Neuronal stem cell (in vitro differentiated cells): ENCODE data around the gene TMC1.

Experiments
- DNase-seq: peaks from one replicate; pipeline ENCODE4 v3.0.0-alpha.2; 2013; ENCODE audit warnings: low spot score
- H2AFZ ChIP-seq: one replicate; pipeline ENCODE4 v1.6.1; 2013; ENCODE audit warnings: mild to moderate bottlenecking, low read length, inconsistent platforms
- H2AK5ac ChIP-seq: 2 replicates; pipeline ENCODE4 v1.6.1; 2013; ENCODE audit warnings: low read depth, mild to moderate bottlenecking, inconsistent platforms, low read length, moderate library complexity, mixed read lengths
- H2BK120ac ChIP-seq: 2 replicates; pipeline ENCODE4 v1.6.1; 2013; ENCODE audit warnings: low read depth, mild to moderate bottlenecking, inconsistent platforms, low read length, moderate library complexity, mixed read lengths
- H2BK12ac ChIP-seq: one replicate; pipeline ENCODE4 v1.6.1; 2013; ENCODE audit warnings: low read length, inconsistent platforms
- H2BK15ac ChIP-seq: 2 replicates; pipeline ENCODE4 v1.6.1; 2013; ENCODE audit warnings: mild to moderate bottlenecking, low read length, inconsistent platforms, mixed read lengths
- H2BK5ac ChIP-seq: one replicate; pipeline ENCODE4 v1.6.1; 2013; ENCODE audit warnings: inconsistent platforms, mild to moderate bottlenecking, low read length, moderate library complexity
- H3K14ac ChIP-seq: one replicate; pipeline ENCODE4 v1.6.1; 2013; ENCODE audit warnings: low read length, inconsistent platforms
- H3K18ac ChIP-seq: 2 replicates; pipeline ENCODE4 v1.6.1; 2013; ENCODE audit warnings: low read length, inconsistent platforms
- H3K23ac ChIP-seq: 2 replicates; pipeline ENCODE4 v1.6.1; 2013; ENCODE audit warnings: low read depth, mild to moderate bottlenecking, mixed read lengths, low read length, inconsistent platforms; ENCODE audit not compliant: poor library complexity
- H3K27ac ChIP-seq: replicated peaks from 3 replicates; pipeline ENCODE4 v1.5.1; 2013; ENCODE audit warnings: low read length, inconsistent platforms
- H3K27me3 ChIP-seq, 3 experiments: 2 replicates each; pipeline ENCODE4 v1.6.1; 2013; ENCODE audit warnings: low read length in 3 of 3, mild to moderate bottlenecking in 2 of 3, inconsistent platforms in 1 of 3, low read depth in 1 of 3, mixed read lengths in 1 of 3, moderate library complexity in 1 of 3; ENCODE audit not compliant: control insufficient read depth in 3 of 3, insufficient read depth in 3 of 3
- H3K36me3 ChIP-seq, 2 donors: replicated peaks in 1 of 2; 2 replicates each; pipeline ENCODE4 v1.6.1; 2013; ENCODE audit warnings: low read length in 2 of 2; ENCODE audit not compliant: control insufficient read depth in 2 of 2, insufficient read depth in 2 of 2
- H3K4ac ChIP-seq: 2 replicates; pipeline ENCODE4 v1.6.1; 2013; ENCODE audit warnings: inconsistent platforms, mild to moderate bottlenecking, low read length, moderate library complexity
- H3K4me1 ChIP-seq, 2 donors: 1 replicate in 1 of 2; 2 replicates in 1 of 2; pipeline ENCODE4 v1.6.1; 2013; ENCODE audit warnings: low read length in 2 of 2, low read depth in 1 of 2; ENCODE audit not compliant: control insufficient read depth in 2 of 2, insufficient read depth in 1 of 2
- H3K4me2 ChIP-seq: one replicate; pipeline ENCODE4 v1.6.1; 2013; ENCODE audit warnings: mild to moderate bottlenecking, low read length, inconsistent platforms; ENCODE audit not compliant: insufficient read depth, poor library complexity, severe bottlenecking
- H3K4me3 ChIP-seq, 2 donors: 2 replicates each; pipeline ENCODE4 v1.5.1; 2013; ENCODE audit warnings: low read length in 2 of 2, mild to moderate bottlenecking in 2 of 2, inconsistent platforms in 1 of 2, moderate library complexity in 1 of 2
- H3K79me1 ChIP-seq: one replicate; pipeline ENCODE4 v1.6.1; 2013; ENCODE audit warnings: low read depth, mild to moderate bottlenecking, inconsistent platforms, low read length, moderate library complexity
- H3K9ac ChIP-seq: one replicate; pipeline ENCODE4 v1.6.1; 2013; ENCODE audit warnings: mild to moderate bottlenecking, low read depth, low read length, inconsistent platforms; ENCODE audit not compliant: poor library complexity
- H3K9me3 ChIP-seq, 2 donors: replicated peaks in 1 of 2; 2 replicates each; pipeline versions ENCODE3 to v1.6.1; 2013; ENCODE audit warnings: low read length in 2 of 2, mild to moderate bottlenecking in 2 of 2, inconsistent platforms in 1 of 2, low read depth in 1 of 2, mixed read lengths in 1 of 2, moderate library complexity in 1 of 2; ENCODE audit not compliant: control insufficient read depth in 2 of 2, insufficient read depth in 1 of 2
- H4K8ac ChIP-seq: one replicate; pipeline ENCODE4 v1.6.1; 2013; ENCODE audit warnings: low read depth, mild to moderate bottlenecking, inconsistent platforms, low read length, moderate library complexity
- H4K91ac ChIP-seq: one replicate; pipeline ENCODE4 v1.6.1; 2013; ENCODE audit warnings: low read length, low read depth, mild to moderate bottlenecking, inconsistent platforms; ENCODE audit not compliant: poor library complexity
- WGBS, 2 donors: extraction: QIAGEN DNeasy Blood & Tissue Kit; methylation state at CpG; one replicate each; pipeline ENCODE4 v1.1.7; 2013; ENCODE audit warnings: missing lambda C conversion rate in 2 of 2, mixed read lengths in 1 of 2; ENCODE audit not compliant: insufficient read length in 2 of 2, insufficient replicate concordance in 1 of 2; ENCODE audit errors: extremely low coverage in 2 of 2; 5-methylcytosine and 5-hydroxymethylcytosine counted together

The TMC1 gene

DNA sequence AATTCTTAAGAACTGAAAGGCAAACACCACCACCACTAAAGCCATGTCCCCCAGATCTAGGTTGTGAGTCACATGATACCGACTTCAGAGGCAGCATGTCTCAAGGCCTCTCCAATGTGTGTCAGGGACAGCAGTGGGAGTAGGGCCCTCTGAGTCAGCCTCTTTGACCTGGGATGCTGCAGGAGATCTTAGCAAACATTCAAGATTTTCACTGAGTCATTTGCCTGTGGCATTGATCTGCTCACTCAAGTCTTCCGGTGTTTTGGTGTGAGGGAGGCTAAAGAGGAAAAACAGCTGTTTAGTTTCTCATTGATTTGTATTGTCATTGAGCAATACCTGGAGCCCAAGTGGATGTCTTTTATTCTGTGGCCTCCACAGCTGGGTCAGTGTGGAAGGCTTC, 36.1 kb downstream of the TMC1 start:
- peaks cover 0 to 10% of the 10 kb centered on the region in 2 donors for H3K4me1 ChIP-seq
- H3K9ac ChIP-seq, result no peak overlapping the region
- H2AK5ac ChIP-seq, result no peak overlapping the region
- no peak overlapping the region for H3K4me3 ChIP-seq
- no CpG with 5 or more reads among the region's 2 CpGs for WGBS, 2 donors
- no peaks in the 10 kb centered on the region for H3K36me3 ChIP-seq
- peak overlapping the region; percentile 72 for H2AFZ ChIP-seq
- no peak for DNase-seq
- no peak overlapping the region for H3K14ac ChIP-seq
- H3K27me3 ChIP-seq, result no peaks in the 10 kb centered on the region
- H3K27ac ChIP-seq, result no peak overlapping the region
- H2BK5ac ChIP-seq, result no peak overlapping the region
- H3K4ac ChIP-seq, result no peak overlapping the region
- H4K91ac ChIP-seq, result no peak overlapping the region
- H3K4me2 ChIP-seq, result no peak overlapping the region
- no peak overlapping the region for H3K18ac ChIP-seq
- no peak overlapping the region for H2BK120ac ChIP-seq
- no peak overlapping the region for H4K8ac ChIP-seq
- no peak overlapping the region for H2BK15ac ChIP-seq
- H3K23ac ChIP-seq, result no peak overlapping the region
- no peaks in the 10 kb centered on the region for H3K9me3 ChIP-seq
- no peaks in the 10 kb centered on the region for H3K79me1 ChIP-seq
- H2BK12ac ChIP-seq, result no peak overlapping the region

DNA sequence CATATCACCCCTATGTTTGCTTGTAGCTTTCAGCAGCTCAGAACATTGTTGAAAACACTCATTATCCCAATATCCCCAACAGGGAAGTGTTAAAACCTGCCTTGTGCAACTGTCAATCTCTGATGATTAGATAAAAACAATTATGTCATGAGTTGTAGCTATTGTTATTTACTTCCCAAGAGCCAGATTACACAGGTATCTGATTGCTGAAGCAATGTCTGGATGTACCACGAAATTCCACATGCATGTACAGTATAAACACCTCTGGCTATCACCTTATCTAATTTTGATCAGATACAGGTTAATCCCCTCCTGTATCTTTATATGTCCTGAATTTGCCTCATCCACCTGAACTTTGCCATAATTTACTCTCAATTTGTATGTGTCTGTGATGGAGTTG, 38.7 kb downstream of the TMC1 start:
- Histone ChIP-seq H3K27me3 (no peaks in the 10 kb centered on the region), H4K8ac (no peak overlapping the region), H3K79me1 (no peaks in the 10 kb centered on the region), H2BK5ac (no peak overlapping the region), H3K9ac (no peak overlapping the region), H3K36me3 (no peaks in the 10 kb centered on the region), H3K18ac (no peak overlapping the region), H3K23ac (no peak overlapping the region), H3K4me2 (no peak overlapping the region), H3K27ac (no peak overlapping the region), H2BK15ac (no peak overlapping the region), H3K14ac (no peak overlapping the region), H3K4me1 (peaks cover 3 to 10% of the 10 kb centered on the region in 2 donors), H2AFZ (no peak overlapping the region), H3K4me3 (no peak overlapping the region), H4K91ac (no peak overlapping the region), H3K4ac (no peak overlapping the region), H2BK120ac (no peak overlapping the region), H3K9me3 (no peaks in the 10 kb centered on the region), H2AK5ac (no peak overlapping the region), H2BK12ac (no peak overlapping the region)
- DNase-seq, result no peak
- WGBS, 2 donors, result no CpG with 5 or more reads among the region's 1 CpG

DNA sequence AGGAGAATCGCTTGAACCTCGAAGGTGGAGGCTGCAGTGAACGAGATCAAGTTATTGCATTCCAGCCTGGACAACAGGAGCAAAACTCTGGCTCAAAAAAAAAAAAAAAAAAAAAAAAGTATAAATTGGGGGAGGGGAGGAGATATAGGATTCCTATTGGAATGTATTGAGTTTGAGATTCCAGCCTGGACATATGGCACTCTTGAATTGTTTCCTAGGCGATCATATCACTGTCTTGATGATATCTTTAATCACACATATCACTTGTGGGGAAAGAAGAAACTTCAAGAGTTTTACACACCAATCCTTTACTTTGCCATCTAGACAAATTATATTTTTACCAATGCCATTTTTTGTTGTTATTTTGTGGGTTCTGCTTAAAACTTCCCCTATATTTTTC, 42.4 kb downstream of the TMC1 start:
- peaks cover 0 to 1% of the 10 kb centered on the region in 2 donors for H3K9me3 ChIP-seq
- no peak overlapping the region for H2BK5ac ChIP-seq
- DNase-seq, result no peak
- no peak overlapping the region for H4K8ac ChIP-seq
- H2BK120ac ChIP-seq, result no peak overlapping the region
- no peak overlapping the region for H2AK5ac ChIP-seq
- no peaks in the 10 kb centered on the region for H3K79me1 ChIP-seq
- no peak overlapping the region for H3K18ac ChIP-seq
- WGBS, 2 donors, result no CpG with 5 or more reads among the region's 4 CpGs
- H3K23ac ChIP-seq, result no peak overlapping the region
- no peaks in the 10 kb centered on the region for H3K27me3 ChIP-seq
- H3K14ac ChIP-seq, result no peak overlapping the region
- no peak overlapping the region for H3K4ac ChIP-seq
- no peak overlapping the region for H3K27ac ChIP-seq
- H3K4me1 ChIP-seq, result peaks cover 0 to 3% of the 10 kb centered on the region in 2 donors
- H3K9ac ChIP-seq, result no peak overlapping the region
- H4K91ac ChIP-seq, result no peak overlapping the region
- no peak overlapping the region for H3K4me2 ChIP-seq
- H3K36me3 ChIP-seq, result no peaks in the 10 kb centered on the region
- no peak overlapping the region for H2AFZ ChIP-seq
- H2BK15ac ChIP-seq, result no peak overlapping the region
- H2BK12ac ChIP-seq, result no peak overlapping the region
- H3K4me3 ChIP-seq, result no peak overlapping the region

DNA sequence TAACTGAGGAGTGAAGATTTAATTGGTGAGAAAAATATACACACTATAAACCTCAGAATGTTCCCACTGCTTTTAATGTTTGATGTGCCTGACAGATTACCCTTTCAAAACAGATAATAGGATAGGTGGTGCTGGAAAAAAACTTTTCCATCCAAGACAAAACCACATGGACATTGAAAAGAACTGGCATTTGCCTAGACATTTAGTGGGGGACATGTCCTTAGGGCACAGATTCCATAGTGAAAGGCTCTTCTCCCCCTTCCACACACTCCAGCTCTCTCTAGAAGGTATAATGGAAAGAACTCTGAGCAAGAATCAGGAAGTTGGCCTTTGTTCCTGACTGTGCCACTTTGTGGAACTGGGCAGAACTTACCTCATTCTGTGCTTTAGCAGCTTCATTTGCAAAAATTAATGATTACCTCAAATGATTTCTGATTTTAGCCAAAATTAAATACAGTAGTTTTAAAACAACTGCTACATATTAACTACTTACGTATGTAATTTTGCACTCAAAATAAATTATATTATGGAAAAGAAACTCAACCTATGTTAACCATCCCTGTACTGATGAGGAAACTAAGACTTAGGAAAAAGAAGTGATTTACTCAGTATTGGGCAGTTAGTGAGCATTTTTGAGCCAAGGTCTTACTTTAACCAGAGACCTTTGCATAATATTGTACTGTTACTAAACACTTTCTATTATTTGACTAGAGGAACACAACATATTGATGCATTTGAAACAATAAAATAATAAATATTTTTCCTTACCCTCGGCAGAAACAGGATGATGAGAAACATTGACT, 43.3 kb downstream of the TMC1 start:
- Histone ChIP-seq H3K4ac (no peak overlapping the region), H3K18ac (no peak overlapping the region), H2AFZ (peak overlapping the region; percentile 19), H4K91ac (no peak overlapping the region), H3K4me1 (peaks cover 0 to 3% of the 10 kb centered on the region in 2 donors), H2BK12ac (no peak overlapping the region), H3K27ac (no peak overlapping the region), H2BK120ac (no peak overlapping the region), H3K4me3 (no peak overlapping the region), H3K9me3 (peaks cover 0 to 1% of the 10 kb centered on the region in 2 donors), H3K79me1 (no peaks in the 10 kb centered on the region), H3K14ac (no peak overlapping the region), H2BK5ac (no peak overlapping the region), H3K27me3 (no peaks in the 10 kb centered on the region), H3K9ac (no peak overlapping the region), H4K8ac (no peak overlapping the region), H3K23ac (no peak overlapping the region), H3K4me2 (no peak overlapping the region), H2BK15ac (no peak overlapping the region), H3K36me3 (no peaks in the 10 kb centered on the region), H2AK5ac (no peak overlapping the region)
- WGBS, 2 donors, result no CpG with 5 or more reads among the region's 2 CpGs
- no peak for DNase-seq
